HEK293 (cell line): Measurements from ENCODE around the gene SPIN4.
A peak's percentile ranks its signal among the peaks of the same experiment; 100 is the strongest.
"Not testable (repeated sequence)": the region's sequence is repeated elsewhere in the genome, so short reads cannot be mapped to it uniquely, and the experiment has no call there.

Source experiments
- CTCF ChIA-PET: fragments of 350-600 bp; formaldehyde crosslinking; extraction: SDS; loops from one replicate; lab custom pipeline; 2021; ENCODE audit warnings: antibody characterized with exemption; lab: Yijun Ruan, JAX
- POLR2A ChIA-PET: fragments of 300-600 bp; formaldehyde crosslinking; extraction: SDS; loops from one replicate; lab custom pipeline; 2020; ENCODE audit warnings: antibody characterized with exemption, inconsistent platforms; lab: Yijun Ruan, JAX
- H3K27ac ChIP-seq: fragments of 200-500 bp; sonication (Bioruptor generic); 2 replicates; pipeline ENCODE4 v1.5.1; 2014; ENCODE audit warnings: low read depth, low read length, control low read depth, inconsistent platforms; ENCODE audit errors: extremely low read depth
- H3K36me3 ChIP-seq, 2 experiments: fragments of 200-500 bp in 1 of 2; sonication (Bioruptor generic) in 1 of 2; 1 replicate in 1 of 2; 2 replicates in 1 of 2; pipeline ENCODE4 v1.5.1; 2014 to 2017; ENCODE audit warnings: inconsistent platforms in 2 of 2, low read length in 2 of 2; ENCODE audit not compliant: control insufficient read depth in 2 of 2, insufficient read depth in 1 of 2
- H3K4me1 ChIP-seq: fragments of 200-500 bp; sonication (Bioruptor generic); 2 replicates; pipeline ENCODE4 v1.5.1; 2014; ENCODE audit warnings: mild to moderate bottlenecking, low read length, inconsistent platforms; ENCODE audit not compliant: control insufficient read depth, insufficient read depth
- H3K4me3 ChIP-seq: 2 replicates; pipeline ENCODE4 v1.5.1; 2011; ENCODE audit warnings: low read depth, mild to moderate bottlenecking, control low read depth, low read length, moderate library complexity
- H3K9me3 ChIP-seq: fragments of 200-500 bp; sonication (Bioruptor generic); 2 replicates; pipeline ENCODE4 v1.5.1; 2014; ENCODE audit warnings: low read depth, low read length, inconsistent platforms; ENCODE audit not compliant: control insufficient read depth, insufficient read depth
- GLI2 ChIP-seq: fragments of 450-650 bp; formaldehyde crosslinking; IDR thresholded peaks from 2 replicates; pipeline ENCODE4; 2017; ENCODE audit warnings: missing biosample characterization, missing genetic modification characterization, low read depth, borderline replicate concordance
- REST ChIP-seq: fragments of 450-650 bp; formaldehyde crosslinking; IDR thresholded peaks from 2 replicates; pipeline ENCODE4 v1.5.1; 2016; ENCODE audit warnings: missing biosample characterization, missing genetic modification characterization
- ZBTB11 ChIP-seq: fragments of 450-650 bp; formaldehyde crosslinking; conservative IDR thresholded peaks from 2 replicates; pipeline ENCODE4 v1.5.1; 2016; ENCODE audit warnings: low read depth, missing biosample characterization, missing genetic modification characterization
- ZBTB8A ChIP-seq: fragments of 450-650 bp; formaldehyde crosslinking; IDR thresholded peaks from 2 replicates; pipeline ENCODE4 v1.5.1; 2016; ENCODE audit warnings: missing biosample characterization, missing genetic modification characterization
- ZNF140 ChIP-seq: fragments of 450-650 bp; formaldehyde crosslinking; IDR thresholded peaks from 2 replicates; pipeline ENCODE4 v1.5.1; 2016; ENCODE audit warnings: missing biosample characterization, missing genetic modification characterization
- ZNF394 ChIP-seq: fragments of 450-650 bp; formaldehyde crosslinking; IDR thresholded peaks from 2 replicates; pipeline ENCODE4 v1.5.1; 2016; ENCODE audit warnings: missing biosample characterization, missing genetic modification characterization, mild to moderate bottlenecking, moderate library complexity, borderline replicate concordance
- ZNF426 ChIP-seq: fragments of 450-650 bp; formaldehyde crosslinking; IDR thresholded peaks from 2 replicates; pipeline ENCODE4 v1.5.1; 2017; ENCODE audit warnings: missing biosample characterization, missing genetic modification characterization, mild to moderate bottlenecking, inconsistent platforms, moderate library complexity
- ZNF433 ChIP-seq: fragments of 450-650 bp; formaldehyde crosslinking; IDR thresholded peaks from 2 replicates; pipeline ENCODE4 v1.5.1; 2016; ENCODE audit warnings: missing biosample characterization, missing genetic modification characterization, low read depth
- ZNF510 ChIP-seq: fragments of 450-650 bp; formaldehyde crosslinking; IDR thresholded peaks from 2 replicates; pipeline ENCODE4 v1.5.1; 2018; ENCODE audit warnings: mild to moderate bottlenecking, missing genetic modification characterization, missing biosample characterization; ENCODE audit not compliant: insufficient replicate concordance
- ZNF518A ChIP-seq: fragments of 450-650 bp; formaldehyde crosslinking; conservative IDR thresholded peaks from 2 replicates; pipeline ENCODE4 v1.5.1; 2016; ENCODE audit warnings: low read depth, missing biosample characterization, missing genetic modification characterization
- ZNF529 ChIP-seq: fragments of 450-650 bp; formaldehyde crosslinking; IDR thresholded peaks from 2 replicates; pipeline ENCODE4 v1.5.1; 2017; ENCODE audit warnings: missing genetic modification characterization, missing biosample characterization; ENCODE audit not compliant: insufficient replicate concordance
- ZNF555 ChIP-seq: fragments of 450-650 bp; formaldehyde crosslinking; conservative IDR thresholded peaks from 2 replicates; pipeline ENCODE4 v1.5.1; 2017; ENCODE audit warnings: missing biosample characterization, mild to moderate bottlenecking, missing genetic modification characterization, inconsistent platforms
- ZNF623 ChIP-seq: fragments of 450-650 bp; formaldehyde crosslinking; IDR thresholded peaks from 2 replicates; pipeline ENCODE4 v1.5.1; 2016; ENCODE audit warnings: missing biosample characterization, missing genetic modification characterization
- ZNF654 ChIP-seq: fragments of 450-650 bp; formaldehyde crosslinking; IDR thresholded peaks from 2 replicates; pipeline ENCODE4 v1.5.1; 2016; ENCODE audit warnings: low read depth, missing biosample characterization, missing genetic modification characterization
- ZNF664 ChIP-seq: fragments of 450-650 bp; formaldehyde crosslinking; IDR thresholded peaks from 2 replicates; pipeline ENCODE4 v1.5.1; 2016; ENCODE audit warnings: missing biosample characterization, missing genetic modification characterization
- ZXDB ChIP-seq: fragments of 450-650 bp; formaldehyde crosslinking; IDR thresholded peaks from 2 replicates; pipeline ENCODE4 v1.5.1; 2016; ENCODE audit warnings: missing biosample characterization, missing genetic modification characterization

SPIN4 gene

GRCh38 chrX:63373012-63373411 is 21.9 kb upstream of the SPIN4 start:
- CTCF ChIA-PET, result not testable (repeated sequence)

GRCh38 chrX:63367699-63368098 is 16.6 kb upstream of the SPIN4 start:
- H3K4me1 ChIP-seq, H3K4me3 ChIP-seq, POLR2A ChIA-PET, CTCF ChIA-PET, H3K27ac ChIP-seq, H3K36me3 ChIP-seq, H3K9me3 ChIP-seq: not testable (repeated sequence)

More at GRCh38 chrX:63373012-63373411, 21.9 kb upstream of the SPIN4 start:
- H3K36me3 ChIP-seq, H3K4me1 ChIP-seq, H3K4me3 ChIP-seq, H3K9me3 ChIP-seq, POLR2A ChIA-PET, H3K27ac ChIP-seq: not testable (repeated sequence)
- peak; percentile 39; the same call in 1 of the 2 replicates for TF ChIP-seq GLI2
- TF ChIP-seq ZBTB8A, result peak; percentile 39; the same call in 1 of the 2 replicates
- peak; percentile 70; the same call in 1 of the 2 replicates for TF ChIP-seq ZNF518A (tag by site-specific recombination)
- peak; percentile 47 for TF ChIP-seq ZNF529 (tag by site-specific recombination)
- TF ChIP-seq ZNF426, result peak; percentile 78
- peak; percentile 45 for TF ChIP-seq ZNF623 (tag by site-specific recombination)
- peak; percentile 77 for TF ChIP-seq ZBTB11 (tag by site-specific recombination)
- TF ChIP-seq ZNF654 (tag by site-specific recombination), result 0 out of 2 replicates have a peak, but pooled peaks have one; percentile 10
- TF ChIP-seq ZNF140 (tag by site-specific recombination), result peak; percentile 73; the same call in 1 of the 2 replicates
- peak; percentile 78 for TF ChIP-seq ZNF555
- TF ChIP-seq ZNF510, result peak; percentile 53
- peak; percentile 79; the same call in 1 of the 2 replicates for TF ChIP-seq ZNF394 (tag by site-specific recombination)
- 0 out of 2 replicates have a peak, but pooled peaks have one; percentile 62 for TF ChIP-seq ZNF433 (tag by site-specific recombination)
- peak; percentile 43; the same call in 1 of the 2 replicates for TF ChIP-seq ZNF664 (tag by site-specific recombination)
- 0 out of 2 replicates have a peak, but pooled peaks have one; percentile 20 for TF ChIP-seq REST
- 0 out of 2 replicates have a peak, but pooled peaks have one; percentile 36 for TF ChIP-seq ZXDB (tag by site-specific recombination)
